Fibroblast of skin of abdomen (primary cell): ENCODE results near the gene SLC2A4RG.

Source experiments
- DNase-seq: peaks from one replicate; pipeline ENCODE4 v3.0.0-alpha.2; 2013

Gene SLC2A4RG

GRCh38 chr20:63778034-63778752 is 38.6 kb downstream of the SLC2A4RG start:
- DNase-seq = no peak

- no peak for DNase-seq
Measured at GRCh38 chr20:63778857-63779256, 39.3 kb downstream of the SLC2A4RG start.

DNA sequence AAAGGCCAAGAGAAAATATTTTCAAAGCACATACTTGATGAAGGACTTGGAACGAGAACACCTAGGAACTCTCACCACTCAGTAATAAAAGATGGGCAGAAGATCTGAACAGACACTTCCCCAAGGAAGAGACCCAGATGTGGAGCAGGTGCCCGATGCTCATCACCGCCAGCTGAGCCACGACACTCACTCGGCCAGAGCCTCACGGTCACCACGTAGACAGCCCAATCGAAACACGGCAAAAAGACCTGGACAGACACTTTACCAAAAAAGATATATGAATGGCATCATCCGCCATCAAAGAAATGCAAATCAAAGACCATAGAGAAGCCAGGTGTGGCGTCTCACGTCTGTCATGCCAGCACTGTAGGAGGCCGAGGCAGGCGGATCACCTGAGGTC is 41.6 kb downstream of the SLC2A4RG start:
- DNase-seq = no peak

DNA sequence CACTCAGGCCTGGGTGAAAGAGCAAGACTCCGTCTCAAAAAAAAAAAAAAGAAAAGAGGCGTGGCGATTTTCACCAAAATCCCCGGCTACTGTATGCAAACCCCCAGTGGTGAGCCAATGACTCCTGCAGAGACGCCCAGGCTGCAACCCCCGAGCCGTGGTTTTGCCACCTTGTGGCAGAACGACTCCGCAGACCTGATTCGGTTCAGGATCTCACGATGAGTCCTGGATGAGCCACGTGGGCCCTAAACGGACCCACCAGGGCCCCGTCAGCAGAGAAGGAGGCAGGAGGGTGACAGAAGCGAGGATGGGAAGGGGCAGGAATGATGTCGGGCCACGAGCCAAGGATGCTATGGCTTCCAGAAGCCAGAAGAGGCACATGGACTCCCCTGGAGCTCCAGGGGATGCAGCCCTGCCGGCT is 42.5 kb downstream of the SLC2A4RG start:
- no peak for DNase-seq

GRCh38 chr20:63782521-63782971 is 43.0 kb downstream of the SLC2A4RG start:
- no peak for DNase-seq

DNA sequence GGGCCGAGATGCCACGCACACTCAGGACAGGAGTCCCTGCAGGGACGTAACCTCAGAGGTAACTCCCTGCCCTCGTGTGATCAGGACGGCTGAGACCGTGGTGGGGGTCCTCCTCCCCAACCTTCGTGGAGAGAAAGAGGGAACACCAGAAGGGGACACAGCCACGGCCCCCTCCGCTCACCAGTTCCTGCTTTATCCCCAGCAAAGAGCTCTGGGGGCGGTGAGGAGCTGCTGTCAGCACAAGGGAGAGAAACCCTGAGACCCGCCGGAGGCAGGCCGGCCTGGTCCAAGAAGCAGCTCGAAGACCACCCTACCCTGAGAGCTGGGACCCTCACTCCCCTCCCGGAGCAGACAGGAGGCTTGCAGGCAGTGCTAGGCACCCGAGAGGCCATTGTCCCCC is 44.4 kb downstream of the SLC2A4RG start:
- no peak for DNase-seq

- no peak for DNase-seq
Measured at GRCh38 chr20:63785691-63786131, 46.1 kb downstream of the SLC2A4RG start.

DNA sequence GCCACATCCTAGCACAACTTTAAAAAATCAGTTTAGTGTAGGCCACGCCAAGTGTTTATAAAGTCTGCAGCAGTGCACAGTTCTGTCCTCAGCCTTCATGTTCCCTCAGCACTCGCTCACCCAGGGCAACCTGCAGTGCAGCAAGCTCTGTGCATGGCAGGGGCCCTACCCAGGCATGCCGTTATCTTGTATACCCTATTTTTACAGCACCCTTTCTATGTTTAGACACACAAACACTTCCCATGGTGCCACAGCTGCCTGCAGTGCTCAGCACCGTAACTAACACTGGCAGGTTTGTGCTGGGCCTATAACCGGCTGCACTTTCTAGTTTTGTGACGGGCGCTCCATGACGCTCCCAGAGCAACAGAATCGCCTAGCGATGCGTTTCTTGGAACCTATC is 47.7 kb downstream of the SLC2A4RG start:
- no peak for DNase-seq

DNA sequence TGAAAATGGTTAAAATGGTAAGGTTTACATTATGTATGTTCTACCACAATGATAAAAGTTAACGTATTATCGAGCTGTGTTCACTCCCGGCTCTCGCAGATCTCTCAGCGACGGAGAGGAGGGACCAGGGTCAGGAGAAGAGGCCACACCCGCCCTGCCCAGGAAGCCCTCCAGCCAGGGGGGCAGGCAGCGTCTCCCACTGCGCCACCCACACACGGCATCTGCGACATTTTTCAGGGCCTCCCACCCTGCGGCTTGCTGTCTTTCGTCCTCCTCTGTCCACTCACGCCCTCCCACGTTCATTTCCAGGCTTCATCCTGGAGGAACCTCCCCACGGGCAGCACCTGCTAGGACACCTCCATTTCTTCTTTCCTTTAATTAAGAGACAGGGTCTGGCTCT is 48.2 kb downstream of the SLC2A4RG start:
- DNase-seq = no peak

DNA sequence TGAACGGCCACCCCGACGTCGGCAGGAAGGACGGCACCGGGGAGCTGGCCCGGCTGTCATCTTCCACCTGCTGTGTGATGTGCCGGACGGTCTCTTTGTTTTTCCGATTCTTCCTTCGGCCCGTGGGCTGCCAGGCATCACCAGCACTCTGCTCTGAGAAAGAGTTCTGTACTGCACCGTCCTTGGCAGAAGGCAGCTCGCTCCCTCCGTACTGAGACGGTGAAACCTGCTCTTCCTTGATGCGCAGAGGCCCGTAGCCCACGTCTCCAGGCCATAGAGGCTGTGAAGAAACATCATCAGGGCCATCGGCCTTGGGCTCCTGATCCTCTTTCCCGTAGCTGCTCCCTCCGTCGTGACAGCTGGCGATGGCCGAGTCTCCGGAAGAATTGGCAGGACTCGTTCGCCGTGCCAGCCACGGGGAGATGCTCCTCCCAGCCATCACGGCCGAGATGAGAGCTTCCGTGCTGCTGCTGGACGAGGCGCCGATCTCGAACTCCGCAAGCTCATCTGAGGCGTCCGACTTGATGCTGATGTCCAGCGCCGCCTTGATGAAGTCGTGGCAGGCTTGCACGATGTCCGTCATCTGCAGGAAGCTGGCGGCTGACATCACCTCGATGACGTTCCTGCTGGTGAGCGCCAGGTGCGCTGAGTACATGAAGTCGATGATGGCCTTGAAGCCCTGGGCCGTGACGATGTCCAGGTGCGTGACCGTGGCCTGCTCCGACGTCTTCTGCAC is 50.4 kb downstream of the SLC2A4RG start:
- DNase-seq = no peak

DNA sequence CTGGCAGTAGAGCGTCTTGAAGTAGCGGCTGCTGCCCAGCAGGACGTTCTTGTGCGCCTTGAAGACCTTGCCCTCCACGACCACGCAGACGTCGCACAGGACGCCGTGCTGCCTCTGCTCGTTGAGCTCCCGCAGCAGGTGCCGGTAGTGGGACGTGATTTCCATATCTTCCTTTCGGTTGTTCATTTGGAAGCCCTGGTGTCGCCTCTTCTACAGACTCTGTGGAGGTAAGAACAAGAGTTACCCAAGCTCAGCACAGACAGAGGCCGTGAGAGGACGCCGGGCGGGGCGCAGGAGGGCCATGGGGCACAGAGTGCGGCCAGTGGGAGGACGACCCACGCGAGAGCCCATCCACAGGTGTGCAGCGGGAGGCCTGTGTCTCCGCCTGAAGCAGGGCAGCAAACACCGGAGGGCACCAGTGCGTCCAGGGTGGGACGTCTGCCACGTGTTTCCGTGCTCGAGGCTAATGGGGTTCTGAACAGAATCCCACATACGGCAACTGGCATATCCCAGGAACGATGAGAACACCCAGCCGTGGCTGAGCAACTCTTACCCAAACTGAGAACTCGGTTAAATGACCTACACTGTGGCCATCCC is 51.1 kb downstream of the SLC2A4RG start:
- DNase-seq = no peak

DNA sequence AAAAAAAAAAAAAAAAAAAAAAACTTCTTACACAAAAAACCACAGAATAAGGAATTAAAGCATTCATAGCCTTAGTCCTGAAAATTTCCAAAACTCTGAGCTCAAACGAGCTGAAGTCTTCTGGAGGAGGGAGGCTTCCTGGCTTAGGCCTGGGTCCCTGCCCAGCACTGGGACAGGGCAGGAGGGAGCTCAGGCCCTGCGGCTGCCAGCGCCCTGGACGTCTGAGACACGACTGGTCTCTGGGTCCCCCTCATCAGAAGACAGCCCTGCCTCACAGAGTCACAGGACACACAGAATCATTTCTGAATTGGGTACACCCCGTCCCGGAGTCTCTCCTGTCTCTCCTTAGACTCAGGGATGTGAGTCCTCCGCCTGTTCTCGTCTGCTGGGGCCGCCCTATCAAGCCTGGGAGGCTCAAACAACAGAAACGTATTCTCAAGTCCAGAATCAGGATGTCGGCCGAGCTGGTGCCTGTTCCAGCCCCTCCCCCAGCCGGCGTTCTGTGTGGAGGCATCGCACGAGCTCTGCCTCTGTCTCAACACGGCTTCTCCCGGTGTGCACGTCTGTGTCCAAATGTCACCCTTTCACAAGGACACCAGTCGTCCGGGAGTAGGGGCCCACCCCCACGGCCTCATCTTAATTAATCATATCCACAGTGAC is 52.1 kb downstream of the SLC2A4RG start:
- DNase-seq = no peak

- no peak for DNase-seq
Measured at GRCh38 chr20:63792866-63793265, 53.3 kb downstream of the SLC2A4RG start.
